Measurements from ENCODE around the gene PAQR5. TPM values are rescaled to one million over a fixed set of nuclear protein-coding genes. Genes with fewer than 3 reads are reported as not detected.
A peak's percentile ranks its signal among the peaks of the same experiment; 100 is the strongest.

Gene PAQR5
- total RNA-seq, 2 experiments from 2014 or later, result not detected

- CTCF ChIA-PET, result interaction anchor here (0.6 to 2.0 kb wide), 11 partner anchors 9 to 336 kb away, joined by 3 to 10 read pairs (median 4); partner anchors contain the start of gene RPLP1
- no peaks in the 10 kb centered on the region for H3K36me3 Mint-ChIP-seq (ENCODE audit: low read depth)
- Histone ChIP-seq H3K9me3 (ENCODE audit: control insufficient read depth in 1 of 2, insufficient read depth in 1 of 2, low read length in 2 of 2) (no peaks in the 10 kb centered on the region), H3K4me1 (ENCODE audit: insufficient read depth, low read length) (peaks cover 11% of the 10 kb centered on the region), H3K27ac (ENCODE audit: low read depth in 1 of 2, low read length in 2 of 2) (no peak overlapping the region), H3K36me3 (ENCODE audit: insufficient read depth, low read length) (no peaks in the 10 kb centered on the region), H3K27me3 (ENCODE audit: control insufficient read depth in 1 of 2, insufficient read depth in 2 of 2, low read length in 2 of 2) (no peaks in the 10 kb centered on the region), H3K4me3 (ENCODE audit: low read length) (no peak overlapping the region)
- H3K4me3 Mint-ChIP-seq, result no peak overlapping the region
- POLR2A ChIA-PET, result interaction anchor here (0.6 to 1.8 kb wide), 2 partner anchors 12 to 57 kb away, joined by 3 to 6 read pairs; partner anchors contain the start of gene RPLP1
- intact Hi-C loops (cut with DNase I, micrococcal nuclease), result loop anchor here (1.0 kb wide), 1 partner anchor 335 kb away; no protein-coding TSS in a partner anchor
- no peak overlapping the region for H3K27ac Mint-ChIP-seq
- no peaks in the 10 kb centered on the region for H3K27me3 Mint-ChIP-seq
- DNase-seq (peak; percentile 58 to 88 (median 82)), ATAC-seq (ENCODE audit: poor library complexity) (peak; percentile 95)
- TF ChIP-seq CTCF (IDR thresholded peaks at IDR 0.05), result peak; percentile 96
- H3K9me3 Mint-ChIP-seq, result no peaks in the 10 kb centered on the region
- H3K4me1 Mint-ChIP-seq (ENCODE audit: low read depth), result peaks cover 8% of the 10 kb centered on the region
Measured at GRCh38 chr15:69394556-69395282, 96.0 kb downstream of the PAQR5 start.

- no peaks in the 10 kb centered on the region for H3K27me3 Mint-ChIP-seq
- Histone ChIP-seq H3K4me3 (ENCODE audit: low read length) (no peak overlapping the region), H3K27me3 (ENCODE audit: control insufficient read depth in 1 of 2, insufficient read depth in 2 of 2, low read length in 2 of 2) (no peaks in the 10 kb centered on the region), H3K27ac (ENCODE audit: low read depth in 1 of 2, low read length in 2 of 2) (no peak overlapping the region), H3K36me3 (ENCODE audit: insufficient read depth, low read length) (no peaks in the 10 kb centered on the region), H3K9me3 (ENCODE audit: control insufficient read depth in 1 of 2, insufficient read depth in 1 of 2, low read length in 2 of 2) (no peaks in the 10 kb centered on the region), H3K4me1 (ENCODE audit: insufficient read depth, low read length) (peaks cover 11% of the 10 kb centered on the region)
- H3K36me3 Mint-ChIP-seq (ENCODE audit: low read depth), result no peaks in the 10 kb centered on the region
- no peak for DNase-seq
- intact Hi-C loops (cut with DNase I, micrococcal nuclease), result no loop called here
- peaks cover 8% of the 10 kb centered on the region for H3K4me1 Mint-ChIP-seq (ENCODE audit: low read depth)
- ATAC-seq (ENCODE audit: poor library complexity), result no peak
- ChIA-PET POLR2A (interaction anchor here (1.8 kb wide), 1 partner anchor 57 kb away, joined by 6 read pairs; the partner anchor contains the start of gene RPLP1), CTCF (interaction anchor here (1.1 to 1.9 kb wide), 7 partner anchors 8 to 81 kb away, joined by 3 to 10 read pairs (median 4); partner anchors contain the start of gene RPLP1)
- H3K4me3 Mint-ChIP-seq, result no peak overlapping the region
- no peaks in the 10 kb centered on the region for H3K9me3 Mint-ChIP-seq
- no peak for TF ChIP-seq CTCF (IDR thresholded peaks at IDR 0.05)
- no peak overlapping the region for H3K27ac Mint-ChIP-seq
Measured at GRCh38 chr15:69395460-69395859, 96.7 kb downstream of the PAQR5 start.

GRCh38 chr15:69395991-69396390 is 97.3 kb downstream of the PAQR5 start:
- CTCF ChIA-PET, result no interaction called here
- intact Hi-C loops (cut with DNase I, micrococcal nuclease), result no loop called here

More at GRCh38 chr15:69395991-69396390, 97.3 kb downstream of the PAQR5 start:
- H3K36me3 ChIP-seq (ENCODE audit: insufficient read depth, low read length), result no peaks in the 10 kb centered on the region
- no peak for TF ChIP-seq CTCF (IDR thresholded peaks at IDR 0.05)
- ATAC-seq (ENCODE audit: poor library complexity) (no peak), DNase-seq (no peak)
- POLR2A ChIA-PET, result no interaction called here
- no peaks in the 10 kb centered on the region for H3K27me3 Mint-ChIP-seq
- H3K36me3 Mint-ChIP-seq (ENCODE audit: low read depth), result no peaks in the 10 kb centered on the region
- no peaks in the 10 kb centered on the region for H3K27me3 ChIP-seq (ENCODE audit: control insufficient read depth in 1 of 2, insufficient read depth in 2 of 2, low read length in 2 of 2)
- H3K4me3 Mint-ChIP-seq, result no peak overlapping the region
- H3K4me3 ChIP-seq (ENCODE audit: low read length), result no peak overlapping the region
- H3K27ac ChIP-seq (ENCODE audit: low read depth in 1 of 2, low read length in 2 of 2), result no peak overlapping the region
- H3K9me3 ChIP-seq (ENCODE audit: control insufficient read depth in 1 of 2, insufficient read depth in 1 of 2, low read length in 2 of 2), result no peaks in the 10 kb centered on the region
- H3K4me1 Mint-ChIP-seq (ENCODE audit: low read depth), result peaks cover 8% of the 10 kb centered on the region
- H3K9me3 Mint-ChIP-seq, result no peaks in the 10 kb centered on the region
- H3K27ac Mint-ChIP-seq, result no peak overlapping the region
- peaks cover 11% of the 10 kb centered on the region for H3K4me1 ChIP-seq (ENCODE audit: insufficient read depth, low read length)

All from CD4-positive, alpha-beta T cell (primary cell).